HT1080 (cell line): ENCODE results near the gene RAB31. TPM values are rescaled to one million over a fixed set of nuclear protein-coding genes. Genes with fewer than 3 reads are reported as not detected.

Source experiments
- DNase-seq: peaks from one replicate; pipeline ENCODE4 v3.0.0-alpha.2; 2015; ENCODE audit warnings: low read depth
- total RNA-seq: library from RNA; depleted of rRNA; stranded (reverse); fragments of >200 nt; shearing (Covaris generic); gene quantifications from 2 replicates; pipeline ENCODE4 v1.2.3, GENCODE V29; 2014

RAB31 gene
- total RNA-seq, 1 experiment from 2014 or later, result 82.2 TPM

DNA sequence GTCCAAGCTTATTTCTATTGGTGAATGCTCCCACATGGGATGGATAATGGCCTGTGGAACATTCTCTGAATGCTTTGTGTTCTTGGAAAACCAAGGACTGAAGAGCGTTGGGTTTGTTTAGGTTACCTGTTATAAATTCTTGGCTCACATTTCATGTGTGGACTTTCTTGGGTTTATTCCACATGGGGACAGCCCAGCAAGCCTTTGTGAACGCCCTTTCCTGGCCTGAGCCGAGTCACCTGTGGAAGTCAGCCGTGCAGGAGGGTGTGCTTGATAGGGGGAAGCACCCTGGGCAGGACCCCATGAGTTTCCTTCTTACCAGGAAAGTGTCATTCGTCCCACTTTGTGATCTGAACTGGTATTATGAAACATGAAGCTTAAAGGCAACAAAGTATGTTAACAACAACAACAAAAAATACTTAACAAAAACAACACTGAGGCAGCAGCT, 4.1 kb downstream of the RAB31 start:
- no peak for DNase-seq

DNA sequence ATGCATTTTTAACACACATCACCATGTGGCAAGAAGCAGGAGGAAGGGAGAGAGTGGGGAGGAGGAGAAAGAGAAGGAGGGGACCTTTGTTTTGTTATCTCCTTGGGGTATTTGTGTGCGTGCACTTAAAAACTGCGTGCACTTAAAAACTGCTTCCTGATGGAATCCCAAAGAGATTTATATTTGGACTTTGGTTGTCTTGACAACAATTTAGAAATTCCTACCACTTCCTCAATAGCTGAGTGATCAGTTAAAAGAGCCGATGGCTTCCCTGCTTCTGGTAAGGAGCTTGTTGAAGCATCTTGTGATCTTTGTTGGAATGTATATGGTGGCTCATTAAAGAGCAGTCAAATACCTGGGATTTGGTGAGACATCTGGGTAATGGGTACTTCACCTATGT, 4.5 kb downstream of the RAB31 start:
- DNase-seq, result no peak

DNA sequence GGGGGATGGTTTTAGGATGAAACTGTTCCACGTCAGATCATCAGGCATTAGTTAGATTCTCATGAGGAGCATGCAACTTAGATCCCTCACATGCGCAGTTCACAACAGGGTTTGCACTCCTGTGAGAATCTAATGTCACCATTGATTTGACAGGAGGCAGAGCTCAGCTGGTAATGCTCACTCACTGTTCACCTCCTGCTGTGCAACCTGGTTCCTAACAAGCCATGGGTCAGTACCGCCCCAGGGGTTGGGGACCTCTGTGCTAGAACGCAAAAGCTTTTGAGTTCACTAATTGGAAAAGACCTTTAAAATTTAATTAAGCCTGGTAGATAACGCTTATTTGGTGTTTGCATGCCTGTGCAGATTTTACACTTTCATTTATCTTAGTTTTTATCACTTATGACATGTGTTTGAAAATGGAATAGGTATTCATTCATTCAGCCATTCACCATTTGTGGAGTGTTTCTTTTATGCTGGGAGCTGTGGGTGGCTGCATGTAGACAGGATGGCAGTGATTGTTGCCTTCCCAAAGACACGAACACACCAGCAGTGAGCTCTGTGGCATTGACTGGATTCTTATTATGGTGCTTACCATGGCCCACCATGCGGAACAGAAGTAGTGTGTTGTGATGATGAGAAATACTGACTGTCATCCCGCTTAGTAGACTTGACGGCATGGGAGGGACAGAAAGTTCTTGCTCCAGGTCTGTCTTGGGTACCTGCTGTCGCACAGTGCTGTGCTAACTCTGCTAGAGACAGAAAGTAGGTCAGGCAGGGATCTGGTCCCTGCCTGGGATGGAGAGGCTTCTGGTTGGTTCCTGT, 6.4 kb downstream of the RAB31 start:
- DNase-seq, result no peak

DNA sequence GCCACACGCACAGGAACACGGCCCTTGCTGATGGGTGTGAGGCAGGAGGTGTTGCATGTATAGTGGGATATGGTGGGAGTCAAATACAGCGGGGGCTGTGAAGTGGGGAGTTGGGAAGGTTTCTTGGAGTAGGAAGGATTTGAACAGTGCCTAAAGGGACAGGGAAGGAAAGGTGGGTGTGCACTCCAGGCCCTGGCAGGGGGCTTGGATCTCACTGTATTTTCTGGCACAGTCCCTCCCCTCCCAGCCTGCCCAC, 6.9 kb downstream of the RAB31 start:
- DNase-seq, result no peak

DNA sequence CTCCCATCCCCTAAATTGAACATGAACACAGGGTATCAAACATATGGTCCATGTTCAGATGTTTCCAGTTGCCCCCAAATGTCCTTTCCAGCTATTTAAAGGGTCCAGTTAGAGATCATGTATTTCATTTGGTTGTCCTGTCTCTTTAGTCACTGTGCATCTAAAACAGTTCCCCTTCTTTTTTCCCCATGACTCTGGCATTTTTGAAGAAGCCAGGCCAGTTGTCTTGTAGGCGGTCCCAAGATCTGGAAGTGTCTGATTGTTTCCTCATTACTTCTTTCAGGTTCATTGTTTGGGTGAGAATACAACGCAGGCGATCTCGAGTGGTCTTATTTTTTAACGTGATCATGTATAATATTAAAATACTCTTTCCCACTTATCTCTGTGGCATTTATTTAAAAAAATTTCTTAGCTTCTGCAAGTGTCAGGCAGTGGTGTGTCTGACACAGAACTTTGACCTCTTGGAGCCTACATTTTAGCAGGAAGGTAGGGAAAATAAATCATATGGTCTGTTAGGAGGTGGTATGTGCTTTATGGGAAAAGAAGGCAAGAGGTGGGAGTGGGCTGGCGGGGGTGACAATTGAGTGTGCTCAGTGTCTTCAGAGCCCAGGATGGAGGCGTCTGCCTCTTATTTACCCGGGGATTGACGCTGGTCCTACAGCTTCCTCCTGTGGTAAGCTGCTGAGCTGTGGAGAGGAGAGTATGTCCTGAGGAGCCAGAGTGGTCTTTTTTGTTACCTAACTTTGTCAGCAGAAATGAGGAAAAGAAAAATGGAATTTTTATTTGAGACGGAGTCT, 8.1 kb downstream of the RAB31 start:
- no peak for DNase-seq

DNA sequence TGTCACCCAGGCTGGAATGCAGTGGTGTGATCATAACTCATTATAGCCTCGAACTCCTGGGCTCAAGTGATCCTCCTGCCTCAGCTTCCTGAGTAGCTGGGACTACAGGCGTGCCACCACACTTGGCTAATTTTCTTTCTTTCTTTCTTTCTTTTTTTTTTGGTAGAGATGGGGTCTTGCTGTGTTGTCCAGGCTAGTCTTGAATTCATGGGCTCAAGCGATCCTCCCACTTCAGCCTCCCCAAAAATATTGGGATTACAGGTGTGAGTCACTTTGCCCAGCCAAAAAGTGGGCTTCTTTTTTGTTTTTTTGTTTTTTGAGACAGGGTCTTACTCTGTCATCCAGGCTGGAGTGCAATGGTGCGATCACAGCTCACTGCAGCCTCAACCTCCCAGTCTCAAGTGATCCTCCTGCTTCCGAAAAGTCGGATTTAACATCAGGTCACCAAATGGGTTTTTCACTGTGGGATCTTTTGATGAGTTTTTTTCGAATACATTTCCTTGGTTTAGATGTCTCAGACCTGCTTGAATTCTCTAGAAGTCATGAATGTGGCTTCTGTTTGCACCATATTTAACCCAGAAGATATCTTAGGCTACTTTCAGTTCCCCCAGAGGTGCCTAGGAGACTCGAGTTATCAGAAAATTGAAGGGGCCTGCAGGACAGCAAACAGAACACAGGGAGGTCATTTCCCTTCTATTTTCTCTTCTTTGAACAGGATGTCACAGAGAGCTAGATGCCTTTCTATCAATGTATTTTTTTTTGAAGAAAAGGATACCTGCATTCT, 8.9 kb downstream of the RAB31 start:
- DNase-seq, result no peak

DNA sequence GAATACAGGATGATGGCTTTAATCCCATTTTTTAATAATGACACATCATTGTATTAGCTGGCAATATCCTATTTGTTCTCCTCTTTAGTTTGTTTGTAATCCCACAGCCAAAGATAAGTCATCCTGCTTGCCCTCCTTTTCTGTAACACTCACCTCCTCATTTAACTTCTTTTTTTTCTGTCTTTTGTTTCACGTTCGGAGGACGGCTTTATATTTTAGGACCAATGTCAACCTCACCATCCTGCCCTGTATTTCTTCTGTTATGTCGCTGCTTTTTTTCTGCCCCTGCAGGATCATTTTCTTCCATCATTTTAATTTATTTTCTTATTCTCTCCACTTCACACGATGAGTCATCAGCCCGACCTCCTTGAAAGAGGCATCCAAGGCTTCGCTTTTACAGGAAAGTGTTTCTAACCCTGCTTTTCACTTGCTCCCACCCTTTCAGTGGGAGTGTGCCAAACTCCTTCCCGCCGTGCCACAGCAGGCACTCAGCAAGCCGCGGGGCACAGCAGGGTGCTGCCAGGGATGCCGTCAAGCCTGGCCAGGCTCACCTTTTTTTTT, 11.4 kb downstream of the RAB31 start:
- peak; percentile 97 for DNase-seq

DNA sequence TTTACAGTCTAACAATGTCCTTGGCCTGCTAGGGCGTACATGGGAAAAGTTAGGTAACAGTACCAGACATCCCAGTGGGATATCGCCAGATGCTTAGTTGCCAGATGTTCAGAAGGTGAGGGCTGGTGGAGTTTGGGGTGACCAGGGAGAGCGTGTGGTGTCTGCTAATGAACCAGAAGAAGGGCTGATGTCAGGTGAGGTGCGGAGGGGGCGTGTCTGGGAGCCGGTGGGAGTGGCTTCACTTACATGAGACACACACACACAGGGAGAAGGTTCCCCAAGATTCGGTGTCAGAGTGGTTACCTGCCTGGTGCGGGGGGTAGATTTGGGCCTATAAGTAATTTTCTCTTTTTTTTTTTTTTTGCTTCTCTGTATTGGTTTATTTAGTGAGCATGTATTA, 12.2 kb downstream of the RAB31 start:
- no peak for DNase-seq

DNA sequence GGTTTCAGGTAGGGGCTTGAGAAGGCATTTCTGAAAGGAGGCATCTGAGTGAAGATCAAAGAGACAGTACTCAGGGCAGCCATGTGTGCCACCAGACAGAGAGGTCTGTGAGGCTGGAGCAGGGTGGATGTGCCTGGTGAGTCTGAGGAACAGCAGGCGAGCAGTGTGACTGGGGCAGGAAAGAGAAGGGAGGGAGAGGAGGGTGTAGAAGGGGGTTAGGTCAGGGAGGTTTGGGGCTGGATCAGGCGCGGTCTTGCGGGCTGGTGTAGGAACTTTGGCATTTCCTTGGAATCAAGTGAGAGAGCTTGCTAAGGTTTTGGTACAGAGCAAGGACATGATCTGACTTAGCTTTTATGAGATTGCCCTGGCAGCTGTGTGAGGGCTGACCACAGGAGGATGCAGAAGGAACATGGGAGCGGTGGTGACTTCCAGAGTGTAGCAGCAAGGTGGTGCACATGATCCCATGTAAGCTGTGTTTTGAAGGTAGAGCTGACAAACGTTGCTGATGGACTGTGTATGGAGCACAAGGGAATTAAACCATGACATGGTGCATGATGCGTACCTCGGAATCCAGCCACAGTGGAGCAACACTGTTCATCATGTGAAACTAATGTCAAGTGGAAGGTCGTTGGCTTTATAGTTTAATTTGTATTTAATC, 13.9 kb downstream of the RAB31 start:
- DNase-seq, result no peak

DNA sequence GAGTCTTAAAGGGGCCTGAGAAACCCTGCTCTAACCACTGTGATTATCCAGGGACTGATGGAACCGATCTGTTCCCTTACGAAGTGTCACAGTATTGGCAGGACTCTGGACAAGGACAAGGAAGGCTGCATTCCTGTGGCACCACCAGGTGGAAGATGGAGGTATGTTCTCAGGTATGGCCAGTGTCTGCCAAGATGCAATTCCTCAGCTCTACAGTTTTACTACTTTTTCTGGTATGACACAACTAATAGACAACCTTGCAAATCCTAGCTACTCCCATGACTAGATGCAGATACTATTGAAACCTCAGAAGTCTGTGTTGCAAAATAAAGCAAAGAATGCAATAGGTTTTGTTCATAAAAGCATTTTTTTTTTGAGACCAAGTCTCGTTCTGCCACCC, 14.6 kb downstream of the RAB31 start:
- DNase-seq, result no peak

DNA sequence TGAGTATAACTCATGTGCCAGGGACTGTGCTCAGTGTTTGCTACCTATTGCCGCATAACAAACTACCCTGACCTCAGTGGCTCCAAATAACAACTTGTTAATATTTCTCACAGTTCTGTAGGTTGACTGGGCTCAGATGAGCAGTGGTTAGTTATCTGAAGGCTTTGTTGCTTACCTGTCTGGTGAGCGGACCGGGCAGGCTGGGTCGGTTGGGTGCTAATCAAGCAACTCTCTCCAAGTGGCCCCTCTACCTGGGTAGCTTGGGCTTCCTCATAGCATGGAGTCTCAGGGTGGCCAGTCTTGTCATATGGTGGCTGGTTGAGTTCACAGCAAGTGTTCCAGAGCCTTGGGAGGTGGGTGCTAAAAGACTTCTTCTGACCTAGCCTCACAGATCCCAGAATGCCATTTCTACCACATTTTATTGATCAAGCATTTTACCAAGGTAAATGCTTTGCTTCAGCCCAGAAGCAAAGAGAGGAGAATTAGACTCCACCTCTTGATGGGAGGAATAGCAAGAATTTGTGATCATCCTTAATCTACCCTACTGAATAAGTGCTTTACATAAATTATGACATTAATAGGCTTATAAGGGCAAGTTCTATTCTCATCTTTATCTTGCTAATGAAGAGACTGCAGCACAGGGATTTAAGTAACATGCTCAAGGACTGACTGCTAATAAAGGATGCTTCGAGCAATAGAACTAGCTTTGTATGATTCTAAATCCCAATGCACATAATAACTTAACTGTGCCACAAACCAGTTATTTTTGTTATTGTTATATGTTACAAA, 16.9 kb downstream of the RAB31 start:
- DNase-seq, result no peak

DNA sequence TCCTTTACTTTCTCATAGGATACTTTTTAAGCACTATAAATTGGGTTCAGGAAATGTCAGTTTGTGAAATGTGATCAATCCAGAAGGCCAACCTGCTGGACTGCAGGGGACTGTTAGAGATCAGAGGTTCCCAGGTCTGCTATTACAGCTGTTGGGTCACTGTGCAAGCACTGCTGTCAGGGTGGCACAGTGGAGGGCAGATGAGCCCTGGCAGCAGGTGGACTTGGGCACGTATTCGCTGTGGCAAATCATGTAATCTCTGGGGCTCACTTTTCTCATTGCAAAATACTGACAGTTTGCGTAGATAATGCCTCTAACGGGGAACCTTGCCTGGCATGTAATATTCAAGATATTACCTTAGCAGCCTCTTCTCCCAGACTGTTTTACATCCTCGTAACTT, 18.1 kb downstream of the RAB31 start:
- no peak for DNase-seq

DNA sequence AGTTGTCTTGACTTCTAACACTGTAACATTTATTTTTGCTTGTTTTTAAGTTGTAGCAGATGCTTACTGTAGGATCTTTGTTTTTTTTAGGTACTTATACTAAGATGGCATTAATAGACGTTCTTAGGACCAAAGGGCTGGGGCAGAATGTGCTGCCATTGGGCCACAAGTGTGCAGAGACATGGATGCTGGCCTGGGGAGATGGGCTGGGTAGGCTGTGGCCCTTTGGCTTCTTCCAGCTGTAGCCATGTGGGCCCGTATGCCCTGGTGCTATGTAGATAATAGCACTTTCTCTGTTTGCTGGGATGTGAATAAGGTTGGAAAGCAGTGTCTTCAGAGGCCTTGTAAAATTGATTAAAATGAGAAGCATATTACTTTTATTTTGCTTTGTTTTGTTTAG, 18.8 kb downstream of the RAB31 start:
- DNase-seq, result no peak

DNA sequence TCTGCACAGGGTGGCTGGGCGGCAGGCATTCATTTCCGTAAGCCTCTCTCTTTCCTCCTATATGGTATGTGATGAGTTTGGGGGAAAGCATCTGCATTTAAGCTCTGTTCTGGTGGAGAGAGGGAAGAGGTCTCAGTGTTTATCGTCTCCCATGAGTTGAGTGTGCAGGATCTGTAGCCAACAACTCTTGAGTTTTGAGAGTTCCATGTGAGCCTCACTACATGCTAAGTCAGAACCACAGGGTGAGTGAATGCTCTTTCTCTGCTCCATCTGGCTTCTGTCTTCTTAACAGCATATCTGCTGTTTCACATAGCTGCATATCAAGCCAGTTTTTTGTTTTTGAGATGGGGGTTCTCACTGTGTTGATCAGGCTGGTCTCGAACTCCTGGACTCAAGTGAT, 22.7 kb downstream of the RAB31 start:
- no peak for DNase-seq

DNA sequence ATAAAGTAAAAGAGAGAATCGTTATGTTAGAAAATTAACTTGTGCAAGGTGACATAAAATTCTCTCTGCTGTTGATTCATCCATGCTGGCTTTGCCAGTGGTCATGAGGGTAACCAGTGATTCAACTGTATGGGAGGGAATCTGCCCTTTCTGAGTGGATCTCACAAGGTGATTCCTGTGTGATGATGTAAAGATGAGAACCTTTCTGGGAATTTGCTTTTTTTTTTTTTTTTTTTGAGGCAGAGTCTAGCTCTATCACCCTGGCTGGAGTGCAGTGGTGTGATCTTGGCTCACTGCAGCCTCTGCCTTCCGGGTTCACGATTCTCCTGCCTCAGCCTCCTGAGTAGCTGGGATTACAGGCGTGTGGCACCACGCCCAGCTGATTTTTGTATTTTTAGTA, 23.3 kb downstream of the RAB31 start:
- peak; percentile 95 for DNase-seq

DNA sequence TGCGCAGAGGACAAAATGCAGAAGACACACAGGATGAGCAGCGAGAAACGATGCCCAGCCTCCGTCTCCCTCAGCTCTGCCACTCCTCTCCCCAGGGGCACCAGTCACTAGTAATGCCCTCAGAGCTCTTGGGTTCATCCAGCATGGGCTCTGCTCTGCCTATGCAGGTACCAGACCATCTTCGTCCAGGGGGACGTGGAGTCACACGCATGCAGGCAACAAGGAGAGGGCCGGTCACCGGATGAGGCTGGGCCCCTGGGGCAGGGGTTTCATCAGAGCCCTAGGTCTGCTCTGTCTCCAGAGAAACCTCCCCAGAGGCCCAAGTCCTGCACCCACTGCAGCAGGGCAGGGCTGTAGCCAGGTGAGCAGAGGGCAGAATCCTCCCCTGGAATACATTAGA, 23.9 kb downstream of the RAB31 start:
- no peak for DNase-seq

DNA sequence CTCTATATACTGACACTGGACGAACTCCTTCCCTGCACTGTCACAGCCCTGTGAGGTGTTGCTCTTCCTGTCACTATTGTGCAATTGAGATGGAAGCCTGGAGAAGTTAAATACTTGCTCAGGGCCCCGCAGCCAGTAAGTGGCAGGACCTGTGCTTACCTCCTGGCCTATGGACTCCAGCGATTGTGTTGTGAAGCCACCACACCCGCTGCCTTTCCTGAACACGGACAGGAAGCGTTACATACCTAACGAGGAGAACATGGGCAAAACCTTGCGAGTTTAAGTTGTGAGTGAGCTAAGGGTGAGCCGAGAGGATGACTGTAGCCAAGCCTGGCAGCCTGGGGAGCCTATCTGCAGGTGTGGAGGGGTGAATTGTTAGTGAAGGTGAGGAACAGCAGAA, 26.1 kb downstream of the RAB31 start:
- no peak for DNase-seq

DNA sequence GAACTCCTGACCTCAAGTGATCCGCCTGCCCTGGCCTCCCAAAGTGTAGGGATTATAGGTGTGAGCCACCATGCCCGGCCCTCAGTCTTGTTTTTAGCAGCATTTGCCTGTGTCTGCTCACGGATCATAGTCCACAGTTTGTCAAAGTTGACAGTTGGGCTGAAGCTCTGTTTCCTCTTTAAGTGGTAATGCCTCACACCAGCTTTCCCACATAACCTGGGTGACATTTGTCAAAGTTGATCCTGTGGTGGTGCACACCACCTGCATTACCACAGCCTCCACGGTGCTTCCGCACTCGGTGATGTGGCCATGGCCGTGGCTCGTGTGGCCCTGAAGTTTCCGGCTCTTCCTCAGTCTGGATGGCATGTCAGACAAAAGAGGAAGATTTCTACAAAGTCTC, 27.1 kb downstream of the RAB31 start:
- DNase-seq, result no peak

DNA sequence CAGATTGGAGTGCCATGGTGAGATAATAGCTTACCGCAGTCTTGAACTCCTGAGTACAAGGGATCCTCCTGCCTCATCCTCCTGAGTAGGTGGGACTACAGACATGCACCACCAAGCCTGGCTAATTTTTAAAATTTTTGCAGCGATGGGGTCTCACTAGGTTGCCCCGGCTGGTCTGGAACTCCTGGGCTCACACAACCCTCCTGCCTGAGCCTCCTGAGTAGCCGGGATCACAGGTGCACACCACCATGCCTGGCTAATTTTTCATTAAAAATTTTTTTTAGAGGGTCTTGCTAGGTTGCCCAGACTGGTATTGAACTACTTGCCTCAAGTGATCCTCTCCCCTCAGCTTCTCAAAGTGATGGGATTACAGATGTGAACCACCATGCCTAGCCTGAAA, 27.8 kb downstream of the RAB31 start:
- no peak for DNase-seq

DNA sequence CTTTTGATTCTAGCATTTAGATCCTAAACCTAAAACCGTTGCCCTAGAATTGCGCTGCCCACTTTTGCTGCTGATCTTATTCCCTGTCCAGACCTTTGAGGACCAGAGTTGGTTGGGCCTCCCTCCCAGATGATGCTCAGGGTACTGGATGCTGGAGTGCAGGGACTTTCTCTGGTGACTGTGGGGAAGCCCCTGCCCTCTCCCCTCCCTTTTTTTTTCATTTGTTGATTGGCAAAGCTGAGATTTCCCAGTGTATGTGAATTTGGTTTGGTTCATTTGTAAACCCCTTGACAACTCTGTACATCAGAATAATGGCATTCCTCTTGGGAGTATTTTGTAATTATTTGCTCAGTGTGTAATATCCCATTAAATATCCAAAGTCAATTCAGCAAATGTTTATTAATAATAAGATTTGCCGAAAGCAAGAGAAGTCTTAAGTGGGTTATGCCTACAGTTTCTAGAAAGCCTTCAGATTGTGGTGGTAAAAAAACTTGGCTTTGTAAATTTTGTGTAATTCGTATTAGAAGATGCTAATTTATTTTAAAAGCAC, 28.3 kb downstream of the RAB31 start:
- no peak for DNase-seq
